Loucy (cell line): ENCODE measurements around the gene ITGA11.

ENCODE experiments used
- CTCF ChIP-seq: fragments of 200-600 bp; sonication (generic); conservative IDR thresholded peaks from 2 replicates; pipeline ENCODE4 v1.5.1; 2014; ENCODE audit warnings: mild to moderate bottlenecking, antibody characterized with exemption, low read length
- EZH2phosphoT487 ChIP-seq: fragments of 200-600 bp; IDR thresholded peaks from 2 replicates; pipeline ENCODE4 v1.6.1; 2018; ENCODE audit warnings: antibody characterized with exemption, mild to moderate bottlenecking, moderate library complexity, borderline replicate concordance

GRCh38 chr15:68283401-68283800 lies 148.6 kb downstream of the ITGA11 start:
- no peak for TF ChIP-seq CTCF
- TF ChIP-seq EZH2phosphoT487, result no peak
